Keratinocyte (primary cell): ENCODE results near the gene BICDL2.
"Not testable (repeated sequence)": the region's sequence is repeated elsewhere in the genome, so short reads cannot be mapped to it uniquely, and the experiment has no call there.

Experiments used
- EZH2 ChIP-seq: IDR thresholded peaks from one replicate; pipeline ENCODE4 v1.6.1; 2012; ENCODE audit warnings: inconsistent platforms, mild to moderate bottlenecking, low read length, moderate library complexity
- TF ChIP-seq, protein P1 (sequence below), 3 experiments: IDR thresholded peaks in 1 of 3; conservative IDR thresholded peaks in 1 of 3; optimal IDR thresholded peaks in 1 of 3; 2 replicates in 2 of 3; 3 replicates in 1 of 3; pipeline versions ENCODE3 to v1.5.1; 2011; ENCODE audit warnings: low read length in 3 of 3, mild to moderate bottlenecking in 3 of 3, moderate library complexity in 2 of 3, control low read depth in 1 of 3, inconsistent platforms in 1 of 3; ENCODE audit not compliant: insufficient read depth in 2 of 3; ENCODE audit errors: extremely low read depth in 1 of 3

DNA sequence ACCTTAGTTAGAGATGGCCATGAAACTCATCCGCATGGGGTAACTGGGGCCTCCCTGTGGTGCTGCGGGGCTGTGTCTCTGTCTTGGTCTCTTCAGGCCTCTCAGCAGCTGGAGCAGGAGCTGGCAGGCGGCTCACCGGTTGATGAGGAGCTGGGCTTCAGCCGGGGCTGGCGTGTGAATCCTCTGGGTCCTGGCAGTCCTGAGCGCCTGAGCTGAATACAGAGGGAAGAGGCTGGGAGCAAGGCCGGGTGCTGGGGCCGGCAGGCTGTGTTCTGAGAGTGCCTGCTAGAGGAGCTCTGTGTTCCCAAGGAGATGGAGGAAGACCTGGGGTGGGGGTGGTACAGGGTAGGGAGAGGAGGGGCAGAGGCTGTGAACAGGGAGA is 19.0 kb upstream of the BICDL2 start:
- TF ChIP-seq, protein P1, sequence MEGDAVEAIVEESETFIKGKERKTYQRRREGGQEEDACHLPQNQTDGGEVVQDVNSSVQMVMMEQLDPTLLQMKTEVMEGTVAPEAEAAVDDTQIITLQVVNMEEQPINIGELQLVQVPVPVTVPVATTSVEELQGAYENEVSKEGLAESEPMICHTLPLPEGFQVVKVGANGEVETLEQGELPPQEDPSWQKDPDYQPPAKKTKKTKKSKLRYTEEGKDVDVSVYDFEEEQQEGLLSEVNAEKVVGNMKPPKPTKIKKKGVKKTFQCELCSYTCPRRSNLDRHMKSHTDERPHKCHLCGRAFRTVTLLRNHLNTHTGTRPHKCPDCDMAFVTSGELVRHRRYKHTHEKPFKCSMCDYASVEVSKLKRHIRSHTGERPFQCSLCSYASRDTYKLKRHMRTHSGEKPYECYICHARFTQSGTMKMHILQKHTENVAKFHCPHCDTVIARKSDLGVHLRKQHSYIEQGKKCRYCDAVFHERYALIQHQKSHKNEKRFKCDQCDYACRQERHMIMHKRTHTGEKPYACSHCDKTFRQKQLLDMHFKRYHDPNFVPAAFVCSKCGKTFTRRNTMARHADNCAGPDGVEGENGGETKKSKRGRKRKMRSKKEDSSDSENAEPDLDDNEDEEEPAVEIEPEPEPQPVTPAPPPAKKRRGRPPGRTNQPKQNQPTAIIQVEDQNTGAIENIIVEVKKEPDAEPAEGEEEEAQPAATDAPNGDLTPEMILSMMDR (optimal IDR thresholded peaks at IDR 0.05 in 1 of 3, IDR thresholded peaks at IDR 0.05 in 1 of 3, conservative IDR thresholded peaks at IDR 0.05 in 1 of 3; ENCODE audit: extremely low read depth in 1 of 3, insufficient read depth in 2 of 3, low read length in 3 of 3) = not testable (repeated sequence)
- TF ChIP-seq EZH2 = not testable (repeated sequence)
